Ovary (tissue), 3 donors: ENCODE results near the gene RSU1.

ENCODE experiments used
- POLR2A ChIP-seq: fragments of 450-650 bp; IDR thresholded peaks from one replicate; pipeline ENCODE4 v1.6.1; 2017; ENCODE audit warnings: antibody characterized with exemption, mild to moderate bottlenecking, moderate library complexity
- TF ChIP-seq, protein P1 (sequence below), 3 donors: fragments of 450-650 bp in 2 of 3; fragments of 200-600 bp in 1 of 3; IDR thresholded peaks; one replicate each; pipeline versions ENCODE4 v1.5.1 to v1.8.0; 2016 to 2022; ENCODE audit warnings: antibody characterized with exemption in 3 of 3, mild to moderate bottlenecking in 1 of 3
- donor health status: DM: no; HTN: no; CAD: no.

DNA sequence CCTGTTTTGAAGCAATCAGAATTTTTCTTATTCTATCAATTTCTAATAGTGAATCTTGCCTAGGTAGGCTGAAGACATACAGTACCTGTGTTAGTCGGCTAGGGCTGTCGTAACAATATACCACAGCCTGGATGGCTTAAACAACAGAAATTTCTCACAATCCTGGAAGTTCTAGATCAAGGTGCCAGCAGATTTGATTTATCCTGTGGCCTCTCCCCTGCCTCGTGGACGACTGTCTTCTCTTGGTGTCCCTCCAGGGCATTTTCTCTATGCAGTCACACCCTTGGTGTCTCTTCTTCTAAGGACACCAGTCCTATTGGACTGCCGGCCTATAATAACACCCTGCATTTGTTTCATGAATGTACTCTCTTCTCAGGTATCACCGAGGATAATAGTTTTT lies 1.8 kb upstream of the RSU1 start:
- TF ChIP-seq POLR2A: no peak
- TF ChIP-seq, protein P1, sequence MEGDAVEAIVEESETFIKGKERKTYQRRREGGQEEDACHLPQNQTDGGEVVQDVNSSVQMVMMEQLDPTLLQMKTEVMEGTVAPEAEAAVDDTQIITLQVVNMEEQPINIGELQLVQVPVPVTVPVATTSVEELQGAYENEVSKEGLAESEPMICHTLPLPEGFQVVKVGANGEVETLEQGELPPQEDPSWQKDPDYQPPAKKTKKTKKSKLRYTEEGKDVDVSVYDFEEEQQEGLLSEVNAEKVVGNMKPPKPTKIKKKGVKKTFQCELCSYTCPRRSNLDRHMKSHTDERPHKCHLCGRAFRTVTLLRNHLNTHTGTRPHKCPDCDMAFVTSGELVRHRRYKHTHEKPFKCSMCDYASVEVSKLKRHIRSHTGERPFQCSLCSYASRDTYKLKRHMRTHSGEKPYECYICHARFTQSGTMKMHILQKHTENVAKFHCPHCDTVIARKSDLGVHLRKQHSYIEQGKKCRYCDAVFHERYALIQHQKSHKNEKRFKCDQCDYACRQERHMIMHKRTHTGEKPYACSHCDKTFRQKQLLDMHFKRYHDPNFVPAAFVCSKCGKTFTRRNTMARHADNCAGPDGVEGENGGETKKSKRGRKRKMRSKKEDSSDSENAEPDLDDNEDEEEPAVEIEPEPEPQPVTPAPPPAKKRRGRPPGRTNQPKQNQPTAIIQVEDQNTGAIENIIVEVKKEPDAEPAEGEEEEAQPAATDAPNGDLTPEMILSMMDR (IDR thresholded peaks at IDR 0.05): no peak
